ENCODE data around the gene SGO1. TPM values are rescaled to one million over a fixed set of nuclear protein-coding genes. Genes with fewer than 3 reads are reported as not detected.

The SGO1 gene
- total RNA-seq, 2 donors from 2014 or later: 25.1 to 44.8 TPM

- Histone ChIP-seq H3K36me3 (ENCODE audit: control insufficient read depth, insufficient read depth, low read length) (no peaks in the 10 kb centered on the region), H3K27ac (ENCODE audit: low read depth, low read length) (no peak overlapping the region), H3K9ac (ENCODE audit: extremely low read depth, low read length, poor library complexity, severe bottlenecking) (no peak overlapping the region), H3K9me3 (ENCODE audit: control insufficient read depth, low read length) (no peaks in the 10 kb centered on the region), H3K4me3 (ENCODE audit: low read length) (no peak overlapping the region), H3K27me3 (ENCODE audit: control insufficient read depth, insufficient read depth, low read length, poor library complexity, severe bottlenecking) (no peaks in the 10 kb centered on the region), H3K4me1 (ENCODE audit: control insufficient read depth, insufficient read depth, low read length) (no peaks in the 10 kb centered on the region)
- Mint-ChIP-seq H3K27me3 (ENCODE audit: insufficient read depth) (no peaks in the 10 kb centered on the region), H3K9me3 (no peaks in the 10 kb centered on the region), H3K4me1 (no peaks in the 10 kb centered on the region), H3K27ac (no peak overlapping the region), H3K4me3 (no peak overlapping the region), H3K36me3 (ENCODE audit: low read depth) (peaks cover 2% of the 10 kb centered on the region)
- WGBS, 2 experiments (ENCODE audit: insufficient coverage in 1 of 2, insufficient read length in 1 of 2): 88% methylated on average over 2 of the region's 4 CpGs; no CpG with 5 or more reads in 1 of the 2 experiments
- DNase-seq: no peak
- no peak for TF ChIP-seq CTCF (conservative IDR thresholded peaks at IDR 0.05)
Observed at GRCh38 chr3:20125289-20125688, 60.7 kb downstream of the SGO1 start.

- no peaks in the 10 kb centered on the region for H3K9me3 ChIP-seq (ENCODE audit: control insufficient read depth, low read length)
- no peak overlapping the region for H3K9ac ChIP-seq (ENCODE audit: extremely low read depth, low read length, poor library complexity, severe bottlenecking)
- H3K4me1 ChIP-seq (ENCODE audit: control insufficient read depth, insufficient read depth, low read length): no peaks in the 10 kb centered on the region
- no peak for TF ChIP-seq CTCF (conservative IDR thresholded peaks at IDR 0.05)
- no peak overlapping the region for H3K27ac ChIP-seq (ENCODE audit: low read depth, low read length)
- Mint-ChIP-seq H3K4me3 (no peak overlapping the region), H3K27ac (no peak overlapping the region), H3K4me1 (no peaks in the 10 kb centered on the region), H3K9me3 (no peaks in the 10 kb centered on the region), H3K36me3 (ENCODE audit: low read depth) (peaks cover 2% of the 10 kb centered on the region), H3K27me3 (ENCODE audit: insufficient read depth) (no peaks in the 10 kb centered on the region)
- DNase-seq: no peak
- 93 to 100% methylated on average over 1 to 2 of the region's 2 CpGs for WGBS, 2 experiments (ENCODE audit: insufficient coverage in 1 of 2, insufficient read length in 1 of 2)
- H3K36me3 ChIP-seq (ENCODE audit: control insufficient read depth, insufficient read depth, low read length): no peaks in the 10 kb centered on the region
- H3K27me3 ChIP-seq (ENCODE audit: control insufficient read depth, insufficient read depth, low read length, poor library complexity, severe bottlenecking): no peaks in the 10 kb centered on the region
- no peak overlapping the region for H3K4me3 ChIP-seq (ENCODE audit: low read length)
Observed at GRCh38 chr3:20123131-20123652, 62.8 kb downstream of the SGO1 start.

GRCh38 chr3:20121088-20121487 is 64.9 kb downstream of the SGO1 start:
- WGBS, 2 experiments (ENCODE audit: insufficient coverage in 1 of 2, insufficient read length in 1 of 2): 91% methylated on average over 3 of the region's 3 CpGs; no CpG with 5 or more reads in 1 of the 2 experiments
- H3K4me1 ChIP-seq (ENCODE audit: control insufficient read depth, insufficient read depth, low read length): no peaks in the 10 kb centered on the region
- no peak for TF ChIP-seq CTCF (conservative IDR thresholded peaks at IDR 0.05)

More at GRCh38 chr3:20121088-20121487, 64.9 kb downstream of the SGO1 start:
- H3K27me3 Mint-ChIP-seq (ENCODE audit: insufficient read depth): no peaks in the 10 kb centered on the region
- no peak overlapping the region for H3K4me3 Mint-ChIP-seq
- Histone ChIP-seq H3K27ac (ENCODE audit: low read depth, low read length) (no peak overlapping the region), H3K4me3 (ENCODE audit: low read length) (no peak overlapping the region), H3K27me3 (ENCODE audit: control insufficient read depth, insufficient read depth, low read length, poor library complexity, severe bottlenecking) (no peaks in the 10 kb centered on the region), H3K9ac (ENCODE audit: extremely low read depth, low read length, poor library complexity, severe bottlenecking) (no peak overlapping the region), H3K9me3 (ENCODE audit: control insufficient read depth, low read length) (no peaks in the 10 kb centered on the region), H3K36me3 (ENCODE audit: control insufficient read depth, insufficient read depth, low read length) (no peaks in the 10 kb centered on the region)
- no peaks in the 10 kb centered on the region for H3K9me3 Mint-ChIP-seq
- DNase-seq: no peak
- no peaks in the 10 kb centered on the region for H3K4me1 Mint-ChIP-seq
- H3K27ac Mint-ChIP-seq: no peak overlapping the region
- no peaks in the 10 kb centered on the region for H3K36me3 Mint-ChIP-seq (ENCODE audit: low read depth)

Small RNA genes lying within 50 kb of the gene (microRNA-seq; reads per million reads assigned to microRNA genes)
- not detected for gene MIR3135A (ENCODE audit: borderline microRNAs expressed)

Other genes with a start within 250 kb of the SGO1 start
- gene RAB5A, start 239.1 kb downstream of the SGO1 start, total RNA-seq: 10 to 100 TPM; 74.2 to 74.9 TPM
- not detected for gene PP2D1, start 173.9 kb downstream of the SGO1 start, total RNA-seq
- gene KAT2B, start 145.8 kb downstream of the SGO1 start, total RNA-seq: 1 to 10 TPM; 2.2 to 4.1 TPM